H1 (cell line): Measurements from ENCODE around the gene AGPS. TPM values are rescaled to one million over a fixed set of nuclear protein-coding genes. Genes with fewer than 3 reads are reported as not detected.

Experiments
- CHD1 ChIP-seq: IDR thresholded peaks from 2 replicates; pipeline ENCODE4 v1.6.1; 2012; ENCODE audit warnings: low read depth, low read length, improper control_type of control experiment
- EGR1 ChIP-seq: IDR thresholded peaks from 2 replicates; pipeline ENCODE4 v1.6.1; 2011; ENCODE audit warnings: low read depth, low read length, borderline replicate concordance
- FOSL1 ChIP-seq: IDR thresholded peaks from 2 replicates; pipeline ENCODE4 v1.6.1; 2011; ENCODE audit warnings: mild to moderate bottlenecking, low read depth, low read length, moderate library complexity; ENCODE audit not compliant: insufficient read depth
- KDM4A ChIP-seq: IDR thresholded peaks from one replicate; pipeline ENCODE4 v1.7.1; 2012; ENCODE audit warnings: low read depth, mild to moderate bottlenecking, moderate library complexity, low read length, inconsistent platforms; ENCODE audit not compliant: severe bottlenecking
- PHF8 ChIP-seq: fragments of 200-600 bp; sonication (generic); conservative IDR thresholded peaks from 2 replicates; pipeline ENCODE4 v1.7.1; 2012; ENCODE audit warnings: low read depth, mild to moderate bottlenecking, inconsistent platforms, low read length, moderate library complexity
- POLR2AphosphoS5 ChIP-seq: IDR thresholded peaks from 2 replicates; pipeline ENCODE4 v1.6.1; 2011; ENCODE audit warnings: low read depth, low read length
- SIRT6 ChIP-seq: IDR thresholded peaks from one replicate; pipeline ENCODE4 v1.7.1; 2012; ENCODE audit warnings: low read length, inconsistent platforms
- SIX5 ChIP-seq: IDR thresholded peaks from 2 replicates; pipeline ENCODE4 v1.6.1; 2011; ENCODE audit warnings: mild to moderate bottlenecking, low read depth, low read length
- TEAD4 ChIP-seq: IDR thresholded peaks from 2 replicates; pipeline ENCODE4 v1.6.1; 2012; ENCODE audit warnings: low read depth, low read length, inconsistent platforms, mixed read lengths
- ZNF274 ChIP-seq: IDR thresholded peaks from 2 replicates; pipeline ENCODE4 v1.7.0; 2012; ENCODE audit warnings: low read length, borderline replicate concordance; ENCODE audit errors: extremely low read depth
- polyA plus RNA-seq, 7 experiments: library from polyadenylated mRNA; depleted of rRNA in 3 of 7; stranded (reverse) in 5 of 7; unstranded in 2 of 7; fragments of >200 nt in 5 of 7; fragments of 200-250 nt in 2 of 7; gene quantifications; 1 replicate in 5 of 7; 2 replicates in 1 of 7; 4 replicates in 1 of 7; pipeline versions ENCODE4 v1.2.1 to v1.2.3, GENCODE V29; 2011 to 2013; ENCODE audit warnings: missing spikeins in 2 of 7, mixed read lengths in 2 of 7
- total RNA-seq: library from RNA; stranded (reverse); fragmentation: NEBNext Ultra II Directional; extraction: Animal tissue kit (Norgen Biotek cat#: 25700); gene quantifications from 2 replicates; pipeline ENCODE4 v1.2.1, GENCODE V29; 2021
- TF ChIP-seq, protein P1 (sequence below): fragments of 300-600 bp; sonication (generic); IDR thresholded peaks from 2 replicates; pipeline ENCODE4 v1.7.1; 2012; ENCODE audit warnings: low read length, moderate library complexity, mild to moderate bottlenecking, inconsistent platforms; ENCODE audit not compliant: insufficient replicate concordance

AGPS gene
- total and polyA plus RNA-seq, 2 of the 8 experiments (the other 6 are each of a cell fraction or from before 2014, with no cell fraction given), result 7.3 to 57.8 TPM

DNA sequence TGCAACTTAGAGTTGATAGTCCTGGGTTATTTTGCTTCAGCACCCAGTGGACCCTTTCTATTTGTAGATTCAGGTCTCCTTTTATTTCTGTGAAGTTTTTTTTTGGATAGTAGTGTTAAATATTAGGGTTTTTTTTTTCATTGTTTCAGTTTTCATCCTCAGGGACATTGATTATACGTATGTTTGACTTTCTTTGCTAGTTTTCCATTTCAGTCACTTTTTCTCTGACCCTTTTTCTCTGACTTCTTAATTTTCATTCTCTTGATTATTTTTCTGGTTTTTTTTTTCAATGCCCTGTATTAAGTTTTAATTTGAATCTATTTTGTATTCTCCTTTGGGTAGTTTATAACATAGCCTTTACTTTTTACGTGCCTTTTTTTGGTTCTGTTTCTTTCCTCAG lies 79.4 kb downstream of the AGPS start (continued):
- TF ChIP-seq, protein P1, sequence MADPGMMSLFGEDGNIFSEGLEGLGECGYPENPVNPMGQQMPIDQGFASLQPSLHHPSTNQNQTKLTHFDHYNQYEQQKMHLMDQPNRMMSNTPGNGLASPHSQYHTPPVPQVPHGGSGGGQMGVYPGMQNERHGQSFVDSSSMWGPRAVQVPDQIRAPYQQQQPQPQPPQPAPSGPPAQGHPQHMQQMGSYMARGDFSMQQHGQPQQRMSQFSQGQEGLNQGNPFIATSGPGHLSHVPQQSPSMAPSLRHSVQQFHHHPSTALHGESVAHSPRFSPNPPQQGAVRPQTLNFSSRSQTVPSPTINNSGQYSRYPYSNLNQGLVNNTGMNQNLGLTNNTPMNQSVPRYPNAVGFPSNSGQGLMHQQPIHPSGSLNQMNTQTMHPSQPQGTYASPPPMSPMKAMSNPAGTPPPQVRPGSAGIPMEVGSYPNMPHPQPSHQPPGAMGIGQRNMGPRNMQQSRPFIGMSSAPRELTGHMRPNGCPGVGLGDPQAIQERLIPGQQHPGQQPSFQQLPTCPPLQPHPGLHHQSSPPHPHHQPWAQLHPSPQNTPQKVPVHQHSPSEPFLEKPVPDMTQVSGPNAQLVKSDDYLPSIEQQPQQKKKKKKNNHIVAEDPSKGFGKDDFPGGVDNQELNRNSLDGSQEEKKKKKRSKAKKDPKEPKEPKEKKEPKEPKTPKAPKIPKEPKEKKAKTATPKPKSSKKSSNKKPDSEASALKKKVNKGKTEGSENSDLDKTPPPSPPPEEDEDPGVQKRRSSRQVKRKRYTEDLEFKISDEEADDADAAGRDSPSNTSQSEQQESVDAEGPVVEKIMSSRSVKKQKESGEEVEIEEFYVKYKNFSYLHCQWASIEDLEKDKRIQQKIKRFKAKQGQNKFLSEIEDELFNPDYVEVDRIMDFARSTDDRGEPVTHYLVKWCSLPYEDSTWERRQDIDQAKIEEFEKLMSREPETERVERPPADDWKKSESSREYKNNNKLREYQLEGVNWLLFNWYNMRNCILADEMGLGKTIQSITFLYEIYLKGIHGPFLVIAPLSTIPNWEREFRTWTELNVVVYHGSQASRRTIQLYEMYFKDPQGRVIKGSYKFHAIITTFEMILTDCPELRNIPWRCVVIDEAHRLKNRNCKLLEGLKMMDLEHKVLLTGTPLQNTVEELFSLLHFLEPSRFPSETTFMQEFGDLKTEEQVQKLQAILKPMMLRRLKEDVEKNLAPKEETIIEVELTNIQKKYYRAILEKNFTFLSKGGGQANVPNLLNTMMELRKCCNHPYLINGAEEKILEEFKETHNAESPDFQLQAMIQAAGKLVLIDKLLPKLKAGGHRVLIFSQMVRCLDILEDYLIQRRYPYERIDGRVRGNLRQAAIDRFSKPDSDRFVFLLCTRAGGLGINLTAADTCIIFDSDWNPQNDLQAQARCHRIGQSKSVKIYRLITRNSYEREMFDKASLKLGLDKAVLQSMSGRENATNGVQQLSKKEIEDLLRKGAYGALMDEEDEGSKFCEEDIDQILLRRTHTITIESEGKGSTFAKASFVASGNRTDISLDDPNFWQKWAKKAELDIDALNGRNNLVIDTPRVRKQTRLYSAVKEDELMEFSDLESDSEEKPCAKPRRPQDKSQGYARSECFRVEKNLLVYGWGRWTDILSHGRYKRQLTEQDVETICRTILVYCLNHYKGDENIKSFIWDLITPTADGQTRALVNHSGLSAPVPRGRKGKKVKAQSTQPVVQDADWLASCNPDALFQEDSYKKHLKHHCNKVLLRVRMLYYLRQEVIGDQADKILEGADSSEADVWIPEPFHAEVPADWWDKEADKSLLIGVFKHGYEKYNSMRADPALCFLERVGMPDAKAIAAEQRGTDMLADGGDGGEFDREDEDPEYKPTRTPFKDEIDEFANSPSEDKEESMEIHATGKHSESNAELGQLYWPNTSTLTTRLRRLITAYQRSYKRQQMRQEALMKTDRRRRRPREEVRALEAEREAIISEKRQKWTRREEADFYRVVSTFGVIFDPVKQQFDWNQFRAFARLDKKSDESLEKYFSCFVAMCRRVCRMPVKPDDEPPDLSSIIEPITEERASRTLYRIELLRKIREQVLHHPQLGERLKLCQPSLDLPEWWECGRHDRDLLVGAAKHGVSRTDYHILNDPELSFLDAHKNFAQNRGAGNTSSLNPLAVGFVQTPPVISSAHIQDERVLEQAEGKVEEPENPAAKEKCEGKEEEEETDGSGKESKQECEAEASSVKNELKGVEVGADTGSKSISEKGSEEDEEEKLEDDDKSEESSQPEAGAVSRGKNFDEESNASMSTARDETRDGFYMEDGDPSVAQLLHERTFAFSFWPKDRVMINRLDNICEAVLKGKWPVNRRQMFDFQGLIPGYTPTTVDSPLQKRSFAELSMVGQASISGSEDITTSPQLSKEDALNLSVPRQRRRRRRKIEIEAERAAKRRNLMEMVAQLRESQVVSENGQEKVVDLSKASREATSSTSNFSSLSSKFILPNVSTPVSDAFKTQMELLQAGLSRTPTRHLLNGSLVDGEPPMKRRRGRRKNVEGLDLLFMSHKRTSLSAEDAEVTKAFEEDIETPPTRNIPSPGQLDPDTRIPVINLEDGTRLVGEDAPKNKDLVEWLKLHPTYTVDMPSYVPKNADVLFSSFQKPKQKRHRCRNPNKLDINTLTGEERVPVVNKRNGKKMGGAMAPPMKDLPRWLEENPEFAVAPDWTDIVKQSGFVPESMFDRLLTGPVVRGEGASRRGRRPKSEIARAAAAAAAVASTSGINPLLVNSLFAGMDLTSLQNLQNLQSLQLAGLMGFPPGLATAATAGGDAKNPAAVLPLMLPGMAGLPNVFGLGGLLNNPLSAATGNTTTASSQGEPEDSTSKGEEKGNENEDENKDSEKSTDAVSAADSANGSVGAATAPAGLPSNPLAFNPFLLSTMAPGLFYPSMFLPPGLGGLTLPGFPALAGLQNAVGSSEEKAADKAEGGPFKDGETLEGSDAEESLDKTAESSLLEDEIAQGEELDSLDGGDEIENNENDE, result no peak
- TF ChIP-seq POLR2AphosphoS5 (no peak), SIX5 (no peak), CHD1 (no peak), KDM4A (no peak), FOSL1 (no peak), EGR1 (no peak), ZNF274 (no peak), SIRT6 (no peak), TEAD4 (no peak), PHF8 (no peak)
